ES-I3 (cell line): ENCODE results near the gene KCTD19.

ENCODE experiments used
- H3K36me3 ChIP-seq: 2 replicates; pipeline ENCODE4 v1.6.1; 2013; ENCODE audit warnings: mild to moderate bottlenecking, low read length, control low read depth, moderate library complexity; ENCODE audit not compliant: insufficient read depth
- H3K4me1 ChIP-seq: 2 replicates; pipeline ENCODE4 v1.6.1; 2013; ENCODE audit warnings: mild to moderate bottlenecking, control low read depth, low read length; ENCODE audit not compliant: insufficient read depth
- H3K9ac ChIP-seq: 2 replicates; pipeline ENCODE4 v1.6.1; 2013; ENCODE audit warnings: low read depth, mild to moderate bottlenecking, low read length, moderate library complexity
- H3K9me3 ChIP-seq: 2 replicates; pipeline ENCODE4 v1.6.1; 2013; ENCODE audit warnings: mild to moderate bottlenecking, low read length, moderate library complexity; ENCODE audit not compliant: control insufficient read depth, insufficient read depth

The KCTD19 gene

DNA sequence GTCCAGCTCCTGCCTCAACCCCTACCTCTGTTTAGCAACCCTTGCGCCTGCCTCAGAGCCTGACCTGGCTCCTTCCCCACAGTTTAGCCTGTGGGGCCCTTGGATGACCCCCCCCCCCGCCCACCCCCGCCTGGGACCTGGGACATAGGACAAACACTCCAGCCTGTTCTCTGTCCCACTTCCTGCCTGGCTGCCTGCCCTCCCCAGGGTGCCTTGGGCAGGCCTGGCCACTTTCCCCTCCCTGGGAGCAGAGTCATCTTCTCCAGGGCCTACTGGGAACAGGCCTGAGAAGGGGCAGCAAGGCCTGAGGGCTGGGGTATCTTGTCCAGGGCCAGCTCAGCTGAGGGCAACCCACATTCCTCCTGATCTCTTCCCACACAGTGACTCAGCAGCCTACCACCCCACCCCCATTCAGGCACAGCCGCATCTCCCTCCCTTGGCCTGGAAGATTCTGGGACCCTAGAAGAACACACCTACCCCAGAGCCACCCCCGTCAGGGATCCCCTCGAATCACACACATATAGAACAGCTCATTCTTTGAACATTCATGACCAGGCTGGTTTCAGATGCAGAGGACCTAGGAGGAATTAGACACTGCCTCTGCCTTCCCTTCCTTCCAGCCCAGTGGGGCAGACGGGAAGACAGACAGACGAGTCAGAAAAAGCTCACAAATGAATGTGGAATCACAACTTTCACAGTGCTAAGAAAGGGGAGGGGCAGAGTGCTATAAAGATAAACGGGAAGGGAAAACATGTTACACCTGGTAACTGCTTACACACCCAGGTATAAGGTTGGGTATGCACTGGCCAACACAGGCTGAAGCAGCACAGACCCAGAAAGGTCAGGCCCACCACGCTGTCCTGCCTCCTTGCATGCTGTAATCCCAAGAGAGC, 85.3 kb downstream of the KCTD19 start:
- Histone ChIP-seq H3K9me3 (no peaks in the 10 kb centered on the region), H3K9ac (no peak overlapping the region), H3K4me1 (peaks cover 29% of the 10 kb centered on the region), H3K36me3 (peaks cover 3% of the 10 kb centered on the region; the same call in 1 of the 2 replicates)

DNA sequence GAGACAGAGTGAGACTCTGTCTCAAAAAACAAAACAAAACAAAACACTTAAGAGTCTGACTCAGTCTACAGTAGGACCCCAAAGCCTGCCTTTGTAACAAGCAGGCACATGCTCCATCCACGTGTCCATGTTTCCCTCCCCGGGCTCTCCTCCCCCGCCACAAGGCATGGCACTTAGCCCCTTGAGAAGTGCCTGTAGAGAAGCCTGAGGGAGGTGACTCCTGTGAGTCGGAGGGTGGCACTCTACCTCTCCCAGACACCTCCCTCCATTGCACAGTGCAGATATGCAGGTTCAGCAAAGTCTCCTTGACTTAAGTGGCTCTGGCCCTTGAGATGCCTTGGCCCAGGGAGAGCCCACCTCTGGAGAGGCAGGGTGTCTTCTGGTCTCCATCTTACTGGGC, 86.0 kb downstream of the KCTD19 start:
- Histone ChIP-seq H3K9me3 (no peaks in the 10 kb centered on the region), H3K36me3 (peaks cover 3% of the 10 kb centered on the region; the same call in 1 of the 2 replicates), H3K9ac (no peak overlapping the region), H3K4me1 (peaks cover 28% of the 10 kb centered on the region)
